Activated CD4-positive, alpha-beta T cell treated with anti-CD3 and anti-CD28 coated beads for 36 hours (primary cell): ENCODE measurements around the gene ABLIM1. TPM values are rescaled to one million over a fixed set of nuclear protein-coding genes. Genes with fewer than 3 reads are reported as not detected.

Source experiments
- ATAC-seq: fragments of 200-7000 bp; cut with Tn5 transposase; one replicate; pipeline ENCODE4 v1.10.0; 2021; ENCODE audit warnings: mild to moderate bottlenecking, moderate library complexity
- CTCF ChIA-PET: fragments of 350-600 bp; sonication (Branson Sonifier 250); formaldehyde crosslinking; loops from one replicate; lab custom pipeline; 2021; ENCODE audit warnings: antibody characterized with exemption; lab: Charles Lee
- POLR2A ChIA-PET: fragments of 350-600 bp; sonication (Branson Sonifier 250); formaldehyde crosslinking; loops from one replicate; lab custom pipeline; 2021; ENCODE audit warnings: antibody characterized with exemption, inconsistent platforms; lab: Charles Lee
- DNase-seq: peaks from one replicate; pipeline ENCODE4 v3.0.0-alpha.2; 2020
- H3K27ac Mint-ChIP-seq: one replicate; pipeline ENCODE4 v1.8.0; 2021; ENCODE audit warnings: mixed read lengths
- H3K27me3 Mint-ChIP-seq: one replicate; pipeline ENCODE4 v1.8.0; 2021; ENCODE audit warnings: mixed read lengths
- H3K36me3 Mint-ChIP-seq: one replicate; pipeline ENCODE4 v1.8.0; 2021; ENCODE audit warnings: low read depth, mixed read lengths
- H3K4me1 Mint-ChIP-seq: one replicate; pipeline ENCODE4 v1.8.0; 2021; ENCODE audit warnings: mixed read lengths
- H3K4me3 Mint-ChIP-seq: one replicate; pipeline ENCODE4 v1.8.0; 2021; ENCODE audit warnings: mild to moderate bottlenecking, moderate library complexity, mixed read lengths
- H3K9me3 Mint-ChIP-seq: one replicate; pipeline ENCODE4 v1.8.0; 2021; ENCODE audit warnings: low read depth, mixed read lengths
- intact Hi-C, 2 experiments: fragments of 100-400 bp; cut with DNase I in 1 of 2; cut with micrococcal nuclease in 1 of 2; formaldehyde crosslinking; loops; one replicate each; pipeline versions ENCODE4 v1.14.2 to v1.15.1; 2022 to 2024; cut with DNase I, micrococcal nuclease
- total RNA-seq, 2 experiments: library from RNA; stranded (reverse); gene quantifications; one replicate each; pipeline ENCODE4 v1.2.3, GENCODE V29; 2021

The ABLIM1 gene
- total RNA-seq, 2 experiments from 2014 or later: 152 to 166 TPM

DNA sequence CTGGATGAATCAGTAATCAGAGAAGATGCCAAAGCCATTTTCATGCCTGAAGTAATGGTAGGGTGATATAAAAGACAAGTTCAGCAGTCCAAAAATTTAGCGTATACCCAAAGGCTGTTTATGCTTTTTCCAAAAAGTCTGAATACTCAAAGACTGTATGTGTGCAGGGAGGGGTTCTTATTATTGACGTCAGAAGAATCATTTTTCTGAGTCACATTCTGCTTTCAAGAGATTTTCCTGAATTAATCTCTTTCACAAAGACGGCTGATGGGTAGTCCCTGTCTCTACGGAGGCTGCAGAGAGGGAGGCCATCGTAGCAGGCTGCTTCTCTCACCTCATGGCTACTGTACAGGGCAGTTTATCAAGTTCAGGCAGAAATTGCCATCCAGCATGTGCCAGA, 30.7 kb upstream of the ABLIM1 start:
- ATAC-seq: no peak
- Mint-ChIP-seq H3K4me1 (no peaks in the 10 kb centered on the region), H3K27ac (no peak overlapping the region), H3K27me3 (no peaks in the 10 kb centered on the region), H3K36me3 (no peaks in the 10 kb centered on the region), H3K9me3 (no peaks in the 10 kb centered on the region), H3K4me3 (no peak overlapping the region)
- intact Hi-C loops: no loop called here
- no peak for DNase-seq
- POLR2A ChIA-PET: no interaction called here
- CTCF ChIA-PET: interaction anchor here (0.7 to 1.9 kb wide), 4 partner anchors 15 to 217 kb away, joined by 3 to 6 read pairs (median 4); no protein-coding TSS in a partner anchor

DNA sequence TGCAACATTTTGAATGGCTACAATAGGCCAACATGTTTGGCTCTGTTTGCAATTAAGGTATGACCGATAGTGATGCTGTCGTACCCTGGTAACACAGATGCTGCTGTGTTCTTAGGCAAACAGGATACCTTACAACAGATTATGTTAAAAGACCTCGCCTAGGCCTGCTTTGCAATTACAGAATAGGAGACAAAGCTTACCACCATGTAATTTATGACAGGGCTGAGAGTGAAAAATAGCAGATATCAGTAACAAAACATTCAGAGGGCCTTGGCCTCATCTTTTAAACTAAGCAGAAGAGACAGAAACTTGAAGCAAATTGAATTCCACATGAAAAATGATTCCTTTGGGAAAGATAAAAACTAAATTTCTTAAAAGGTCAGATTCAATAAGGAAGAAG, 29.4 kb upstream of the ABLIM1 start:
- intact Hi-C loops: no loop called here
- no peak overlapping the region for H3K27ac Mint-ChIP-seq

DNA sequence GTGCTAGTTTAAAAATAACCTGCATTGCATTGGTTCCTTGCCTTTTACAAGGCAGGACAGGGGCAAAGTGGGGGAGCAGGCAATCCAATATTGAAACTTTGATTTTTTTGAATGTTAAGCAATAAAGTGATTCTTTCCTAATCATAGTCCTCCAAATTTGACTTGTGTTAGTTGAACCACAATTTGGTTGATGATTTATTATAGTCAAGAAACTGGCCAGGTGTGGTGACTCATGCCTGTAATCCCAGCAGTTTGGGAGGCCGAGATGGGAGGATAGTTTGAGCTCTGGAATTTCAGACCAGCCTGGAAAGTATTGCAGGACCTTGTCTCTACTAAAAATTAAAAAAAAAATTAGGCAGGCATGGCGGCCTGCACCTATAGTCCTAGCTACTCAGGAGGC, 27.9 kb upstream of the ABLIM1 start:
- ChIA-PET POLR2A (no interaction called here), CTCF (interaction anchor here (0.7 kb wide), 1 partner anchor 203 kb away, joined by 3 read pairs; no protein-coding TSS in a partner anchor)
- no peak overlapping the region for H3K27ac Mint-ChIP-seq
- ATAC-seq (no peak), DNase-seq (no peak)
- H3K4me3 Mint-ChIP-seq: no peak overlapping the region
- H3K36me3 Mint-ChIP-seq: no peaks in the 10 kb centered on the region
- H3K4me1 Mint-ChIP-seq: no peaks in the 10 kb centered on the region
- no peaks in the 10 kb centered on the region for H3K9me3 Mint-ChIP-seq
- intact Hi-C loops: no loop called here
- H3K27me3 Mint-ChIP-seq: no peaks in the 10 kb centered on the region

More for the DNA sequence above, 29.4 kb upstream of the ABLIM1 start:
- DNase-seq (no peak), ATAC-seq (no peak)
- Mint-ChIP-seq H3K36me3 (no peaks in the 10 kb centered on the region), H3K4me1 (no peaks in the 10 kb centered on the region), H3K4me3 (no peak overlapping the region), H3K27me3 (no peaks in the 10 kb centered on the region), H3K9me3 (no peaks in the 10 kb centered on the region)
- POLR2A ChIA-PET: no interaction called here
- CTCF ChIA-PET: interaction anchor here (1.3 to 1.9 kb wide), 2 partner anchors 216 to 384 kb away, joined by 5 to 6 read pairs; no protein-coding TSS in a partner anchor

DNA sequence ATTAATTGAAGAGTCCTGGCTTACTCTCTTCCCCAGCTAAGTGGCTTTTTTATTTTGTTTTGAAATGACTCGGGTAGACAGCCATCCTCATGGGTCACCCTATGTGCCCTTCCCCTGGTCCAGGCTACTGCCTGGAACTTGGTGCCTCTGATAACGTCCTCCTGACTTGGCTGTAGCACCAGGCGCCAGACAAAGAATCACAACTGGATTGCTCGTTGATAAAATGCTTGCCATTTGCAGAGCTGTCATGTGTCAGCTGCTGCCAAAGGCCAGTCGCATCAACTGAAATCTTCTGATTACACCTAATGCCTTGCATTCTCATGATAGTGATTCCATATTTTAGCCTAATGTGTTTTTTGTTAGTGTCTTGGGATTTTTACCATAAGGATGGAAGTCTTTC, 27.4 kb upstream of the ABLIM1 start:
- Mint-ChIP-seq H3K27me3 (no peaks in the 10 kb centered on the region), H3K9me3 (no peaks in the 10 kb centered on the region), H3K27ac (no peak overlapping the region), H3K4me1 (no peaks in the 10 kb centered on the region), H3K4me3 (no peak overlapping the region), H3K36me3 (no peaks in the 10 kb centered on the region)
- intact Hi-C loops: no loop called here
- no peak for DNase-seq
- no peak for ATAC-seq
- POLR2A ChIA-PET: no interaction called here
- CTCF ChIA-PET: interaction anchor here (1.3 kb wide), 1 partner anchor 18 kb away, joined by 3 read pairs; no protein-coding TSS in a partner anchor

DNA sequence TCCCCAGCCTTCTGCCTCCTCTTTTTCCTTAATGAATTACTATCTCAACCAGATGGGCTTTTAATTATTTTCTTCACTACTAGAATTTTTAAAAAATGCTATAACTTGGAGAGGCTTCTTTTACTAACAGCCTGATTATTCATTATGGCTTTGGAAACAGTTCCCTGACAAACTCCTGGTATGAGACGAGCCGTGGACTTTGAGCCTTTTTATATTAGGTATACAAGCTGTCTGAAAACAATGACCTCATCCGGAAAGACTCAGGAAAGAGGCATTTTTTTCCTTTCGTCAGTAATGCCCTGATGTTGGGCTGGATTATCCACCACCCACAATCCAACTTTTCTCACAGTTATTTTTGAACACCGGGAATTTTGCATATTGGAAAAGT, 26.7 kb upstream of the ABLIM1 start:
- H3K27me3 Mint-ChIP-seq: no peaks in the 10 kb centered on the region
- H3K27ac Mint-ChIP-seq: no peak overlapping the region
- no peak overlapping the region for H3K4me3 Mint-ChIP-seq
- no peaks in the 10 kb centered on the region for H3K36me3 Mint-ChIP-seq
- intact Hi-C loops: no loop called here
- ChIA-PET CTCF (interaction anchor here (1.3 kb wide), 1 partner anchor 19 kb away, joined by 3 read pairs; no protein-coding TSS in a partner anchor), POLR2A (no interaction called here)
- DNase-seq (no peak), ATAC-seq (no peak)
- H3K9me3 Mint-ChIP-seq: no peaks in the 10 kb centered on the region
- H3K4me1 Mint-ChIP-seq: no peaks in the 10 kb centered on the region

DNA sequence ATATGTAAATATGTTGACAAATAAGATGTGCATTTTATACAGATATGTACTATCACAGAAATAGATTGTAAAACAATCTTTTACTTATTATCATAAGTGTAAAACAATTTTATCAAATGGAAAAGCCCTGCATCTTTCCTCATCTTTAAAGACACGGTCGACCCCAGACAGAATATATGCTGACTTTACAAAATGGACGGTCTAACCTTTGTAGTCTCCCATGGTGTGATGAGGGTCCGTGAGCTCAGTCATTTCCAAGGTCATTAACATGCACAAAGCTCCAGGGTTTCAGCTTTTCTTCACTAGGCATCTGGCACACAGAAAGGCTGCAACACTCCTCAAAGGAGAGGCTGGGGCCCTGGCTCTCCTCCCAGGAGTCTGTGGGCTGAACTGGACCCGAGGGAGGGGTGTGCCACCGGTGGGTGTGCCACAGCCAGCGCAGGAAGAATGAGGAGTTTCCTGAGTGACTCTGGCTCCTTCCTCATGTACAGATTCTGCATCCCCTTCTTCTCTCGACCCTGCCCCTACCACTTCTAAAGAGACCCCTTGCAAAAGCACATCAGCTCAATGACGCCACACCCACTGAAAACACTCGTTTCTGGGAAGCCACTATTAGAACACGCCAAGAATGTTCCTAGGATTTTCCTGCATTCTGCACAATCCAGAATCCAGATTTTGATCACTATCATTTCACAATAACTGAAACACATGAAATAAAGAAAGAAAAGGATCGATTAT, 26.2 kb upstream of the ABLIM1 start:
- Mint-ChIP-seq H3K27me3 (no peaks in the 10 kb centered on the region), H3K4me1 (no peaks in the 10 kb centered on the region), H3K27ac (no peak overlapping the region), H3K9me3 (no peaks in the 10 kb centered on the region), H3K36me3 (no peaks in the 10 kb centered on the region), H3K4me3 (no peak overlapping the region)
- ATAC-seq (no peak), DNase-seq (no peak)
- ChIA-PET POLR2A (no interaction called here), CTCF (interaction anchor here (1.3 kb wide), 1 partner anchor 19 kb away, joined by 3 read pairs; no protein-coding TSS in a partner anchor)
- intact Hi-C loops: no loop called here

DNA sequence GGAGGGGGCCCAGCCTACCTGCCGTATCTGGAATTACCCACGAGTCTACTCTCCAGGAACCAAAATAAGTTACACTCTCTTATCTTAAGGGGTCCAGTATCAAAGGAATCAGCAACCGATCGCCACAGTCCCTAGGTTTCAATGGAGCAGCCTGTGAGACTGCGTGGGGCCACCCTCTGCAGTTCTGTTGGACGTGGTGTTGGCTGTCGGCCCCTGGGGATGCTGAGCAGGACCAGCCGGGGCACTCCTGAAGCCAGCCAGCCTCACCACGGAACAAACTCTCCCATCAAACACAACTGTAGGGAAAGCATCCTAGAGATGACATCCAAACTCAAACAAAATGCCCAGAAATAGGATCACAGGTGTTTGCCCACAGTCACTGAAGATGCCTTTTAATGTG, 25.5 kb upstream of the ABLIM1 start:
- no peaks in the 10 kb centered on the region for H3K36me3 Mint-ChIP-seq
- no peaks in the 10 kb centered on the region for H3K4me1 Mint-ChIP-seq
- H3K4me3 Mint-ChIP-seq: no peak overlapping the region
- ATAC-seq: no peak
- no peak for DNase-seq
- H3K27ac Mint-ChIP-seq: no peak overlapping the region
- H3K27me3 Mint-ChIP-seq: no peaks in the 10 kb centered on the region
- ChIA-PET CTCF (interaction anchor here (1.0 kb wide), 1 partner anchor 131 kb away, joined by 3 read pairs; no protein-coding TSS in a partner anchor), POLR2A (no interaction called here)
- intact Hi-C loops: no loop called here
- H3K9me3 Mint-ChIP-seq: no peaks in the 10 kb centered on the region

DNA sequence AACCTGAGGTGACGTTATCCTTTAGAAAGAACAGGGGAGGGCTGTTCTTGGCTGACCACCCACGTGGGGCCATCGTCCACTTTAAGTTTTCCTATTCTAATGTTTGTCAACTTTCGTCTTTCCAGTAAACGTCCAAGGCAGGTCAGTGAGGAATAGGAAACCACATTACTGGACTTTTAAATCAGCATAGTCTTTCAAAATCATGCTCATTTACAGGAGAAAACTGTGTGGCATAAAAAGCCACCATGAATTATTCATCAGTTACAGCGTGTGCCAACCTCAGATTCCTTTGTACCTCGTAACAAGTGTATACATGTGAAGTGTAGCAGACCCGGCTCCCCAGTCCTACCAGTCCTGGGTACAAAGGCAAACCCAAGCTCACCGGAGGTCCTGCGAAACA, 25.1 kb upstream of the ABLIM1 start:
- ATAC-seq (no peak), DNase-seq (no peak)
- H3K27me3 Mint-ChIP-seq: no peaks in the 10 kb centered on the region
- H3K27ac Mint-ChIP-seq: no peak overlapping the region
- no peaks in the 10 kb centered on the region for H3K4me1 Mint-ChIP-seq
- ChIA-PET CTCF (interaction anchor here (1.0 to 1.2 kb wide), 2 partner anchors 11 to 130 kb away, joined by 3 to 9 read pairs; no protein-coding TSS in a partner anchor), POLR2A (no interaction called here)
- no peaks in the 10 kb centered on the region for H3K36me3 Mint-ChIP-seq
- H3K9me3 Mint-ChIP-seq: no peaks in the 10 kb centered on the region
- H3K4me3 Mint-ChIP-seq: no peak overlapping the region
- intact Hi-C loops: no loop called here

DNA sequence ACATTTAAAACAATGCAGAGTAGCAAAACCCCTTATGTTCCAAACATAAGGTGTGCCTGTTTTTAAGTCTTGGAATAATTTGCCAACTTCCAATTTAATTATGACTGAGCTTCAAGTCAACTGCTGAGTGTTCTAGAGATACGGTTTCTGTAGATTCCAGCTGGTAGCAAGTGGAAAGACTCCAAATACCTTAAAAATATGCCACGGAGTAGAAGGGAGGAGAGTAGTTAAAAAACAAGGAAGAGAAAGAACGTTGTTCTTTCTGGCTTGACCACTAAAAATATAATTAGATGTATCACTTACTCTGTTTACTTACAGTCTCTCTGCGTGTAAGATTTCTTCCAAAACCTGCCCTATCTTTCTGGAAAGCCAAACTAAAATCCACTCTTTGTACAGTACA, 24.5 kb upstream of the ABLIM1 start:
- no peaks in the 10 kb centered on the region for H3K4me1 Mint-ChIP-seq
- ATAC-seq: no peak
- H3K9me3 Mint-ChIP-seq: no peaks in the 10 kb centered on the region
- no peak for DNase-seq
- H3K27me3 Mint-ChIP-seq: no peaks in the 10 kb centered on the region
- ChIA-PET POLR2A (no interaction called here), CTCF (interaction anchor here (1.0 to 1.2 kb wide), 2 partner anchors 12 to 14 kb away, joined by 5 to 9 read pairs; no protein-coding TSS in a partner anchor)
- H3K4me3 Mint-ChIP-seq: no peak overlapping the region
- H3K36me3 Mint-ChIP-seq: no peaks in the 10 kb centered on the region
- H3K27ac Mint-ChIP-seq: no peak overlapping the region
- intact Hi-C loops: no loop called here

DNA sequence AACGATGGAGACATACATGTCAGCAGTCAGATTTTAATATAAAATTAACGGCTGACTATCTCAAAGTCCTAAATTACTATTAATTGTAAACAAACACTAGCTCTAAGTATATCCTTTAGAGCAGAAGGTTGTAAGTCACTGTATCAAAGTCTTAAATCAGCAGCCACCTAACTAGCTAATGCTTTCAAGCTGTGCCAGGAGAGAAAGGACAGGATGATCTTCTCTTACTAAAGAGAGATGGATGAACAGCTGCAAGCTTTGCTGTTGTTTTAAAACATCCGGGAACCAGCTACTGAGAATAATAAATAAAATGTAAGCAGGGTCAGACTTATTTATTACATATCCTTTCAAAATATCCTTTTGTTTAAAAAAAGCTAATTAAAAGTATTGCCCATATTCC, 24.0 kb upstream of the ABLIM1 start:
- POLR2A ChIA-PET: no interaction called here
- H3K27ac Mint-ChIP-seq: no peak overlapping the region
- DNase-seq: no peak
- H3K36me3 Mint-ChIP-seq: no peaks in the 10 kb centered on the region
- intact Hi-C loops: no loop called here
- no peak for ATAC-seq
- no peak overlapping the region for H3K4me3 Mint-ChIP-seq
- CTCF ChIA-PET: interaction anchor here (0.5 to 1.2 kb wide), 3 partner anchors 12 to 1808 kb away, joined by 3 to 9 read pairs (median 5); no protein-coding TSS in a partner anchor
- no peaks in the 10 kb centered on the region for H3K4me1 Mint-ChIP-seq
- no peaks in the 10 kb centered on the region for H3K9me3 Mint-ChIP-seq
- H3K27me3 Mint-ChIP-seq: no peaks in the 10 kb centered on the region

DNA sequence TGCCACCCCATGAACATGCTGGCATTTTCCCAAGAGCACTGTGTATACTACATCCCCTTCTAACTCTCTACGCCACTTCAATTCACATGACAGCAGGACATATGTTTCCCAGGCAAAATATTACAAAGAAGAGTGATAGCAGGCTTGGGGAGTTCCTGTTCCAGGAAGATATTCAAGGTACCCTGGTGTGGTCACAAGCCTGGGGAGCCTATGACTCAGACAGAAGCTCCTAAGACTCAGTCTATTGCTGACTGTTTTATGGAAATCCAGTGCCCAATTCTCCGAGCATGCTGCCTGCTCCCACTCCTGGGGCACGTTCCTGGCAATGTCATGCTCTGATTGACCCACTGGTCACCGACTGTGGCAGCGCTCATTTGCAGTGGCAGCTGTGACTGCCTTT, 23.5 kb upstream of the ABLIM1 start:
- ChIA-PET CTCF (interaction anchor here (0.5 to 1.0 kb wide), 2 partner anchors 13 to 1807 kb away, joined by 3 to 5 read pairs; no protein-coding TSS in a partner anchor), POLR2A (no interaction called here)
- DNase-seq (no peak), ATAC-seq (no peak)
- intact Hi-C loops: no loop called here
- H3K27ac Mint-ChIP-seq: no peak overlapping the region
- no peaks in the 10 kb centered on the region for H3K9me3 Mint-ChIP-seq
- H3K36me3 Mint-ChIP-seq: peaks cover 2% of the 10 kb centered on the region
- no peaks in the 10 kb centered on the region for H3K27me3 Mint-ChIP-seq
- H3K4me1 Mint-ChIP-seq: no peaks in the 10 kb centered on the region
- no peak overlapping the region for H3K4me3 Mint-ChIP-seq
